ENCODE results near the gene RAD51B.

Gene RAD51B

GRCh38 chr14:68165274-68165843, 345.8 kb downstream of the RAD51B start:
- Histone ChIP-seq H3K9me3 (ENCODE audit: control insufficient read depth, low read length) (no peaks in the 10 kb centered on the region), H3K4me1 (ENCODE audit: control insufficient read depth, insufficient read depth, low read length, poor library complexity, severe bottlenecking) (no peaks in the 10 kb centered on the region), H3K36me3 (ENCODE audit: control insufficient read depth, insufficient read depth, low read length) (no peaks in the 10 kb centered on the region), H3K27ac (ENCODE audit: low read depth, low read length, severe bottlenecking) (no peak overlapping the region), H3K4me3 (ENCODE audit: extremely low read depth, insufficient read depth, low read length, poor library complexity, severe bottlenecking) (no peak overlapping the region)
- WGBS, 2 experiments (ENCODE audit: insufficient coverage in 2 of 2), result no CpG with 5 or more reads among the region's 2 CpGs

- H3K9me3 ChIP-seq (ENCODE audit: control insufficient read depth, low read length), result no peaks in the 10 kb centered on the region
- H3K27ac ChIP-seq (ENCODE audit: low read depth, low read length, severe bottlenecking), result no peak overlapping the region
- no peaks in the 10 kb centered on the region for H3K36me3 ChIP-seq (ENCODE audit: control insufficient read depth, insufficient read depth, low read length)
- no peaks in the 10 kb centered on the region for H3K4me1 ChIP-seq (ENCODE audit: control insufficient read depth, insufficient read depth, low read length, poor library complexity, severe bottlenecking)
- no peak overlapping the region for H3K4me3 ChIP-seq (ENCODE audit: extremely low read depth, insufficient read depth, low read length, poor library complexity, severe bottlenecking)
- WGBS, 2 experiments (ENCODE audit: insufficient coverage in 2 of 2), result 86 to 100% methylated on average over 1 of the region's 3 CpGs
Measured at GRCh38 chr14:68166731-68167382, 347.3 kb downstream of the RAD51B start.

GRCh38 chr14:68167383-68168087, 348.0 kb downstream of the RAD51B start:
- no peaks in the 10 kb centered on the region for H3K4me1 ChIP-seq (ENCODE audit: control insufficient read depth, insufficient read depth, low read length, poor library complexity, severe bottlenecking)
- H3K9me3 ChIP-seq (ENCODE audit: control insufficient read depth, low read length), result no peaks in the 10 kb centered on the region
- 80% methylated on average over 1 of the region's 5 CpGs; no CpG with 5 or more reads in 1 of the 2 experiments for WGBS, 2 experiments (ENCODE audit: insufficient coverage in 2 of 2)
- no peaks in the 10 kb centered on the region for H3K36me3 ChIP-seq (ENCODE audit: control insufficient read depth, insufficient read depth, low read length)
- H3K4me3 ChIP-seq (ENCODE audit: extremely low read depth, insufficient read depth, low read length, poor library complexity, severe bottlenecking), result no peak overlapping the region
- H3K27ac ChIP-seq (ENCODE audit: low read depth, low read length, severe bottlenecking), result no peak overlapping the region

GRCh38 chr14:68168460-68169109, 349.0 kb downstream of the RAD51B start:
- Histone ChIP-seq H3K27ac (ENCODE audit: low read depth, low read length, severe bottlenecking) (no peak overlapping the region), H3K4me1 (ENCODE audit: control insufficient read depth, insufficient read depth, low read length, poor library complexity, severe bottlenecking) (no peaks in the 10 kb centered on the region)
- WGBS, 2 experiments (ENCODE audit: insufficient coverage in 2 of 2), result 100% methylated on average over 1 of the region's 1 CpG; no CpG with 5 or more reads in 1 of the 2 experiments

GRCh38 chr14:68172216-68172615, 352.6 kb downstream of the RAD51B start:
- no peaks in the 10 kb centered on the region for H3K9me3 ChIP-seq (ENCODE audit: control insufficient read depth, low read length)
- H3K4me3 ChIP-seq (ENCODE audit: extremely low read depth, insufficient read depth, low read length, poor library complexity, severe bottlenecking), result no peak overlapping the region
- no peak overlapping the region for H3K27ac ChIP-seq (ENCODE audit: low read depth, low read length, severe bottlenecking)
- no peaks in the 10 kb centered on the region for H3K36me3 ChIP-seq (ENCODE audit: control insufficient read depth, insufficient read depth, low read length)
- no peaks in the 10 kb centered on the region for H3K4me1 ChIP-seq (ENCODE audit: control insufficient read depth, insufficient read depth, low read length, poor library complexity, severe bottlenecking)
- WGBS, 2 experiments (ENCODE audit: insufficient coverage in 2 of 2), result no CpG with 5 or more reads among the region's 3 CpGs

More at GRCh38 chr14:68168460-68169109, 349.0 kb downstream of the RAD51B start:
- H3K4me3 ChIP-seq (ENCODE audit: extremely low read depth, insufficient read depth, low read length, poor library complexity, severe bottlenecking), result no peak overlapping the region
- no peaks in the 10 kb centered on the region for H3K36me3 ChIP-seq (ENCODE audit: control insufficient read depth, insufficient read depth, low read length)
- no peaks in the 10 kb centered on the region for H3K9me3 ChIP-seq (ENCODE audit: control insufficient read depth, low read length)

GRCh38 chr14:68172627-68173026, 353.0 kb downstream of the RAD51B start:
- Histone ChIP-seq H3K27ac (ENCODE audit: low read depth, low read length, severe bottlenecking) (no peak overlapping the region), H3K36me3 (ENCODE audit: control insufficient read depth, insufficient read depth, low read length) (no peaks in the 10 kb centered on the region), H3K9me3 (ENCODE audit: control insufficient read depth, low read length) (no peaks in the 10 kb centered on the region), H3K4me3 (ENCODE audit: extremely low read depth, insufficient read depth, low read length, poor library complexity, severe bottlenecking) (no peak overlapping the region), H3K4me1 (ENCODE audit: control insufficient read depth, insufficient read depth, low read length, poor library complexity, severe bottlenecking) (no peaks in the 10 kb centered on the region)
- no CpG with 5 or more reads among the region's 1 CpG for WGBS, 2 experiments (ENCODE audit: insufficient coverage in 2 of 2)

GRCh38 chr14:68173227-68173972, 353.8 kb downstream of the RAD51B start:
- WGBS, 2 experiments (ENCODE audit: insufficient coverage in 2 of 2), result 100% methylated on average over 1 of the region's 1 CpG
- no peak overlapping the region for H3K4me3 ChIP-seq (ENCODE audit: extremely low read depth, insufficient read depth, low read length, poor library complexity, severe bottlenecking)
- H3K4me1 ChIP-seq (ENCODE audit: control insufficient read depth, insufficient read depth, low read length, poor library complexity, severe bottlenecking), result peaks cover 7% of the 10 kb centered on the region
- H3K36me3 ChIP-seq (ENCODE audit: control insufficient read depth, insufficient read depth, low read length), result no peaks in the 10 kb centered on the region
- no peak overlapping the region for H3K27ac ChIP-seq (ENCODE audit: low read depth, low read length, severe bottlenecking)
- H3K9me3 ChIP-seq (ENCODE audit: control insufficient read depth, low read length), result no peaks in the 10 kb centered on the region

GRCh38 chr14:68174446-68174845, 354.9 kb downstream of the RAD51B start:
- no peak overlapping the region for H3K4me3 ChIP-seq (ENCODE audit: extremely low read depth, insufficient read depth, low read length, poor library complexity, severe bottlenecking)
- H3K9me3 ChIP-seq (ENCODE audit: control insufficient read depth, low read length), result no peaks in the 10 kb centered on the region
- WGBS, 2 experiments (ENCODE audit: insufficient coverage in 2 of 2), result no CpG with 5 or more reads among the region's 2 CpGs
- H3K36me3 ChIP-seq (ENCODE audit: control insufficient read depth, insufficient read depth, low read length), result no peaks in the 10 kb centered on the region
- peaks cover 10% of the 10 kb centered on the region for H3K4me1 ChIP-seq (ENCODE audit: control insufficient read depth, insufficient read depth, low read length, poor library complexity, severe bottlenecking)
- H3K27ac ChIP-seq (ENCODE audit: low read depth, low read length, severe bottlenecking), result no peak overlapping the region

- H3K9me3 ChIP-seq (ENCODE audit: control insufficient read depth, low read length), result no peaks in the 10 kb centered on the region
- no CpG with 5 or more reads among the region's 1 CpG for WGBS, 2 experiments (ENCODE audit: insufficient coverage in 2 of 2)
- H3K36me3 ChIP-seq (ENCODE audit: control insufficient read depth, insufficient read depth, low read length), result no peaks in the 10 kb centered on the region
- H3K4me3 ChIP-seq (ENCODE audit: extremely low read depth, insufficient read depth, low read length, poor library complexity, severe bottlenecking), result no peak overlapping the region
- H3K27ac ChIP-seq (ENCODE audit: low read depth, low read length, severe bottlenecking), result no peak overlapping the region
- H3K4me1 ChIP-seq (ENCODE audit: control insufficient read depth, insufficient read depth, low read length, poor library complexity, severe bottlenecking), result peaks cover 19% of the 10 kb centered on the region
Measured at GRCh38 chr14:68176687-68177086, 357.1 kb downstream of the RAD51B start.

- Histone ChIP-seq H3K27ac (ENCODE audit: low read depth, low read length, severe bottlenecking) (no peak overlapping the region), H3K36me3 (ENCODE audit: control insufficient read depth, insufficient read depth, low read length) (no peaks in the 10 kb centered on the region), H3K4me1 (ENCODE audit: control insufficient read depth, insufficient read depth, low read length, poor library complexity, severe bottlenecking) (peaks cover 22% of the 10 kb centered on the region), H3K9me3 (ENCODE audit: control insufficient read depth, low read length) (no peaks in the 10 kb centered on the region), H3K4me3 (ENCODE audit: extremely low read depth, insufficient read depth, low read length, poor library complexity, severe bottlenecking) (no peak overlapping the region)
- 80 to 93% methylated on average over 3 of the region's 3 CpGs for WGBS, 2 experiments (ENCODE audit: insufficient coverage in 2 of 2)
Measured at GRCh38 chr14:68177728-68178127, 358.1 kb downstream of the RAD51B start.

Measured in mesodermal cell (in vitro differentiated cells).